Common myeloid progenitor, CD34-positive (primary cell): ENCODE measurements around the gene PKNOX1.
"Not testable (repeated sequence)": the region's sequence is repeated elsewhere in the genome, so short reads cannot be mapped to it uniquely, and the experiment has no call there.

Experiments used
- CTCF ChIA-PET: fragments of 350-600 bp; sonication (Branson Sonifier 250); formaldehyde crosslinking; loops from one replicate; lab custom pipeline; 2021; ENCODE audit warnings: antibody characterized with exemption; lab: Charles Lee
- POLR2A ChIA-PET: fragments of 350-600 bp; sonication (Branson Sonifier 250); formaldehyde crosslinking; loops from one replicate; lab custom pipeline; 2021; ENCODE audit warnings: antibody characterized with exemption; lab: Charles Lee
- DNase-seq, 3 donors: peaks; one replicate each; pipeline versions ENCODE4 v3.0.0 to v3.0.0-alpha.2; 2013
- H3K27ac ChIP-seq, 2 experiments: 1 replicate in 1 of 2; 2 replicates in 1 of 2; pipeline ENCODE4 v1.7.0; 2013; ENCODE audit warnings: inconsistent platforms in 2 of 2, low read length in 2 of 2, mild to moderate bottlenecking in 2 of 2, low read depth in 1 of 2, moderate library complexity in 1 of 2; ENCODE audit not compliant: severe bottlenecking in 2 of 2, insufficient read depth in 1 of 2, poor library complexity in 1 of 2
- H3K27me3 ChIP-seq, 5 experiments: replicated peaks in 2 of 5; 1 replicate in 3 of 5; 2 replicates in 2 of 5; pipeline versions ENCODE4 v1.6.1 to v1.7.0; 2013; ENCODE audit warnings: low read length in 4 of 5, mild to moderate bottlenecking in 2 of 5, moderate library complexity in 2 of 5, inconsistent platforms in 1 of 5; ENCODE audit not compliant: insufficient read depth in 5 of 5, control insufficient read depth in 4 of 5
- H3K36me3 ChIP-seq, 4 experiments: 1 replicate in 2 of 4; 2 replicates in 2 of 4; pipeline versions ENCODE4 v1.6.1 to v1.7.0; 2013; ENCODE audit warnings: low read length in 3 of 4, control low read depth in 1 of 4, mild to moderate bottlenecking in 1 of 4; ENCODE audit not compliant: control insufficient read depth in 4 of 4, insufficient read depth in 4 of 4
- H3K4me1 ChIP-seq, 4 experiments: 1 replicate in 3 of 4; 2 replicates in 1 of 4; pipeline versions ENCODE4 v1.6.1 to v1.7.1; 2013; ENCODE audit warnings: low read length in 3 of 4, mild to moderate bottlenecking in 3 of 4, control low read depth in 1 of 4, inconsistent platforms in 1 of 4, moderate library complexity in 1 of 4; ENCODE audit not compliant: control insufficient read depth in 4 of 4, insufficient read depth in 4 of 4; ENCODE audit errors: control extremely low read depth in 1 of 4
- H3K4me3 ChIP-seq, 7 experiments: 1 replicate in 4 of 7; 2 replicates in 3 of 7; pipeline versions ENCODE4 v1.5.1 to v1.7.0; 2013; ENCODE audit warnings: mild to moderate bottlenecking in 7 of 7, low read length in 6 of 7, moderate library complexity in 6 of 7, inconsistent platforms in 2 of 7, low read depth in 2 of 7, control low read depth in 1 of 7; ENCODE audit not compliant: insufficient read depth in 4 of 7, control insufficient read depth in 1 of 7; ENCODE audit errors: extremely low read depth in 1 of 7
- H3K9me3 ChIP-seq, 5 experiments: 1 replicate in 4 of 5; 2 replicates in 1 of 5; pipeline versions ENCODE4 v1.6.1 to v1.7.1; 2013; ENCODE audit warnings: low read length in 4 of 5, mild to moderate bottlenecking in 2 of 5, inconsistent platforms in 1 of 5, low read depth in 1 of 5, moderate library complexity in 1 of 5; ENCODE audit not compliant: control insufficient read depth in 4 of 5, insufficient read depth in 2 of 5; ENCODE audit errors: control extremely low read depth in 1 of 5
- WGBS: methylation state at CpG from one replicate; pipeline ENCODE4 v1.1.5; 2013; ENCODE audit not compliant: insufficient coverage; 5-methylcytosine and 5-hydroxymethylcytosine counted together

PKNOX1 gene

DNA sequence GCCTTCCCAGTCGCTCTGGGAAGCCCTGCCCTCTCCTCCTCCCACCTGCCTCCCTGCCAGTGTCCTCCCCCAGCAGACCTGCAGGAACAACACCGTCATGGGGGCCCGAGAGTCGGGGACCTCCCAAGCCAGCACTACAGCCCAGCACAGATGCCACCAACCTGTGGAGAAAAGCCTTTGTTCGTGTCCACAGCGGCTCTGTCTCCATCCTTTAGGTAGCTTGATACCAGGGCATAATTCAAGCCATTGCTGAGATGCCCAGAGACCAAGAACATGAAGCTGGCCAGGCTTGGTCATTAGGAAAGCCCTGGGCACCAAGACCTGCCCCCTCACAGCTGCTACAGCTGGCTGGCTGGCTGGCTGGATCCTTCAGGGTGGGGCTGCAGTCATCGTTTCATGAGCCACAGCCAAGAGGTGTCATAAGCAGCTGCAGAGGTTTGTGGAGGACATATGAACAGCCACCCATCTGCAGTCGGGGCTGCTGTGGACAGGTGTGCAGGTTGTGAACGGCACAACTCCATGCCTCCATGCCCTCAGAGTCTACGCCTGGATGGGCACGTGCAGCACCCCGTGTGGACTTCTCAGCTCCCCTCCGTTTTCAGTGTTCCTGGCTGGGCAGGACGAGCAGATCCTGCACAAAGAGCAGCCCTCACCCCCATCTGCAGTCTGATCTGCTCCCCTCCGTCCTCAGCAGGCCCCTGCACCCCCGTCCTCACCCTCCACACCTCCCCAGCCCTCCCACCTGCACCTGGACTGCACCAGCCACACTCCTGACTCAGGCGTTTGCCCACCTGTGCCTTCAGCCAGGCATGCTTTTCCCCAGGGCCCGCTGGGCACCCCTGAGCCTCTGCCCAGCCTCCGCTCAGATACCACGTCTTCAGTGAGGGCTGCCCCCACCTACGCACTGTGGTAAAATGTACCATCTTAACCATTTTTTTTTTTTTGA is 71.8 kb downstream of the PKNOX1 start:
- H3K4me1 ChIP-seq, CTCF ChIA-PET, POLR2A ChIA-PET, H3K27me3 ChIP-seq, H3K9me3 ChIP-seq, H3K36me3 ChIP-seq, DNase-seq, H3K27ac ChIP-seq, H3K4me3 ChIP-seq: not testable (repeated sequence)
- 100% methylated on average over 1 of the region's 21 CpGs for WGBS

DNA sequence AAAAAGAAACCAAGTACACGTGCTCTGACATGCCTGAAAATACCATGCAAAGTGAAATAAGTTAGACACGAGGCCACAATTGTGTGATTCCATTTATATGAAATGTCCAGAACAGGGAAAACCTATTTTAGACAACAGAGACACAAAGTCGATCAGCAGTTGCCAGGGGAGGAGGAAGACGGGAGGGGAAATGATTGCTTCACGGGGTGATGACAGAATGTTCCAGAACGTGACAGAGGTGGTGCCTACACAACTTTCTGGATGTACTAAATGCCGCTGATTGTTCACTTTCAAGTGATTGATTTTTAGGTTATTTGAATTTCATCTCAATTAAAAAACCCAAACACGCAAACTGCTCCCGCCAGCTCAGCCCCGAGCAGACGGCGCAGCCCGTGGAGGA is 78.8 kb downstream of the PKNOX1 start:
- H3K27me3 ChIP-seq, POLR2A ChIA-PET, H3K9me3 ChIP-seq, H3K36me3 ChIP-seq, H3K4me3 ChIP-seq, H3K4me1 ChIP-seq, H3K27ac ChIP-seq, CTCF ChIA-PET, DNase-seq: not testable (repeated sequence)
- no CpG with 5 or more reads among the region's 13 CpGs for WGBS

DNA sequence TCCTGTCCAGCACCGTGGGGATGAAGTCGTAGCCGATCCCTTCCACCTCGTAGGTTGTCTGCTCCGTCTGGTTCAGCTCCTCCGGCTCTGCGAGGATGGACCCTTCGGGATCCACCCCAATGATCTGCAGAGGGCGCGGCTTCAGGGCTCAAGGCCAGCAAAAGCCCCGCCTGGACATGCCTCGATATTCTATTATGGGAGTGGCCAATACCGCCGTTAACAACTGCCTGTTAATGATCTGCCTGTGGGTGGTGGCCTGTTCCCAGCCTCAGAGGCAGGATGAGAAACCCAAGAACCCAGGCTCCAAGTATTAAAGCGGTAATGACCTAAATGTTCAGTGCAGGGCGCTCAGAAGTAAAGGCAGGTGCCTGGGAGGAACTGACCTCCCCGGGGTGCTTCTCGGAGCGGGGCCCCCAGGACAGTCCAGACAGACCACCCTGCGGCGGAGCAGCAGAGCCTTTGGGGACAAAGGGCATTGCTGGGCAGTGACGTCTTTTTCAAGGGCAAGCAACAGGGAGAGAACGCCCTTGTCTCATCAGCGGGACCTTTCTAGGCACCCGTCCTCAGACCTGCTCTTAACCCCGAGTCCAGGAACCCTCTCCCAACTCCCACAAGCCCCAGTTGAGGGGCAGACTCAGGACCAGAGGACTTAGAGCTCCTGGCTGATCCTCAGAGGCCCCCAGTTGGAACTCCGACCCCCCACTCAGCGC is 88.7 kb downstream of the PKNOX1 start:
- H3K4me1 ChIP-seq, H3K36me3 ChIP-seq, H3K27ac ChIP-seq, CTCF ChIA-PET, DNase-seq, H3K27me3 ChIP-seq, POLR2A ChIA-PET, H3K4me3 ChIP-seq, H3K9me3 ChIP-seq: not testable (repeated sequence)
- WGBS, result no CpG with 5 or more reads among the region's 28 CpGs

- no CpG with 5 or more reads among the region's 22 CpGs for WGBS
- POLR2A ChIA-PET, result not testable (repeated sequence)
Observed at GRCh38 chr21:43064265-43064917, 90.0 kb downstream of the PKNOX1 start.

DNA sequence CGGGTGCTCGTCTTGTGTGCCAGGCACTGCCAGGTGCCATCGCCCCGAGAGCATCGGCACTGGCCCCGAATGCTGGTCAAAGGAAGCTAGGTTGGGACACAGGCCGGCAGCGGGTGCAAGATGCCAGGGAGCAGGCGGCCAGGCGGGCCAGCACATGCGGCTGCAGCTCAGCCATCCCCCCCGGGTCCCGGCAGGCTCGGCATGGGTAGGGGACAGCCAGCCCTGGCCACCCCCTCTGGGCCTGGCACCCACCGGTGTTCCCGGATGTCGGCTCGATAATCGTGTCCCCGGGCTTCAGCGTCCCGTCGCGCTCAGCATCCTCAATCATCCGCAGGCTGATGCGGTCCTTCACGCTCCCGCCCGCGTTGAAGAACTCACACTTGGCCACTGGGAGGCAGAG is 91.6 kb downstream of the PKNOX1 start:
- H3K4me3 ChIP-seq, H3K4me1 ChIP-seq, H3K9me3 ChIP-seq, POLR2A ChIA-PET, H3K27me3 ChIP-seq, DNase-seq, H3K36me3 ChIP-seq, H3K27ac ChIP-seq, CTCF ChIA-PET: not testable (repeated sequence)
- no CpG with 5 or more reads among the region's 30 CpGs for WGBS

More at GRCh38 chr21:43064265-43064917, 90.0 kb downstream of the PKNOX1 start:
- H3K4me1 ChIP-seq, H3K9me3 ChIP-seq, H3K27me3 ChIP-seq, DNase-seq, H3K4me3 ChIP-seq, CTCF ChIA-PET, H3K36me3 ChIP-seq, H3K27ac ChIP-seq: not testable (repeated sequence)

GRCh38 chr21:43066690-43067089 is 92.3 kb downstream of the PKNOX1 start:
- H3K36me3 ChIP-seq, DNase-seq, H3K27me3 ChIP-seq, CTCF ChIA-PET, H3K27ac ChIP-seq, H3K4me1 ChIP-seq, H3K4me3 ChIP-seq, H3K9me3 ChIP-seq, POLR2A ChIA-PET: not testable (repeated sequence)
- WGBS, result no CpG with 5 or more reads among the region's 12 CpGs

- H3K27ac ChIP-seq, CTCF ChIA-PET, POLR2A ChIA-PET, H3K4me3 ChIP-seq, H3K9me3 ChIP-seq, H3K4me1 ChIP-seq, H3K36me3 ChIP-seq, DNase-seq, H3K27me3 ChIP-seq: not testable (repeated sequence)
- no CpG with 5 or more reads among the region's 12 CpGs for WGBS
Observed at GRCh38 chr21:43068065-43068464, 93.7 kb downstream of the PKNOX1 start.
